Measurements from ENCODE around the gene EIF4A2. TPM values are rescaled to one million over a fixed set of nuclear protein-coding genes. Genes with fewer than 3 reads are reported as not detected.

EIF4A2 gene
- total RNA-seq, result 463 and 688 TPM in 2 replicates

DNA sequence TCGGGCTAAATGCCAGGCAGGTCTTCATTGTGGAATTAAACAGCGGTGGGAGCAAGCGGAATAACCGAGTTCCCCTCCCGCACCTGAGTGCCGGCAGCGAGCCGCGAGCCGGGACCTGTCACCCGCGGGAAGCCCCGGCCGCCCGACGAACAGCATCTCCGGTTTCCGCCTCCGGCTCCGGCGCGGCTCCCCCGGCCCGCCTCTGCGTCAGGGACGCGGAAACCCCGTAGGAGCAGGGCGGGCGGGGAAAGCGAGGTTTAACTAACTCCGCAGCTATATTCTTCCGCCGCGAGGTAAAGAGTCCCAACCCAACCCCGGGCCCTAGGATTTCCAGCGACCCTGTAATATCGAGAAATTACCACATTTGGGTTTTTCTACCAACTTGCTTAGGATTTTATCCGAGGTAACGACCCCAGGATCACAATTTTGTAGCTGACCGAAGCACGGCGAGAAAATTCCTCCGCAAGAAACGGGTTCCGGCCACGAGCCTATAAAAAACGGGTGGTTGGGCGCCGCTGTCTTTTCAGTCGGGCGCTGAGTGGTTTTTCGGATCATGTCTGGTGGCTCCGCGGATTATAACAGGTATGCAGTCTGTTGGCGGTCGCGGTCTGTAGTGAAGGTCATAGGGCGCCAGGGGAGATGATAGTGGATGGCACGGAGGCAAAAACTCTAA lies at the start of gene EIF4A2:
EIF4A2 (plus strand) TSS at position 520 of the 673 bp plus-strand sequence; CDS start at position 554, 34 bp downstream.

DNA sequence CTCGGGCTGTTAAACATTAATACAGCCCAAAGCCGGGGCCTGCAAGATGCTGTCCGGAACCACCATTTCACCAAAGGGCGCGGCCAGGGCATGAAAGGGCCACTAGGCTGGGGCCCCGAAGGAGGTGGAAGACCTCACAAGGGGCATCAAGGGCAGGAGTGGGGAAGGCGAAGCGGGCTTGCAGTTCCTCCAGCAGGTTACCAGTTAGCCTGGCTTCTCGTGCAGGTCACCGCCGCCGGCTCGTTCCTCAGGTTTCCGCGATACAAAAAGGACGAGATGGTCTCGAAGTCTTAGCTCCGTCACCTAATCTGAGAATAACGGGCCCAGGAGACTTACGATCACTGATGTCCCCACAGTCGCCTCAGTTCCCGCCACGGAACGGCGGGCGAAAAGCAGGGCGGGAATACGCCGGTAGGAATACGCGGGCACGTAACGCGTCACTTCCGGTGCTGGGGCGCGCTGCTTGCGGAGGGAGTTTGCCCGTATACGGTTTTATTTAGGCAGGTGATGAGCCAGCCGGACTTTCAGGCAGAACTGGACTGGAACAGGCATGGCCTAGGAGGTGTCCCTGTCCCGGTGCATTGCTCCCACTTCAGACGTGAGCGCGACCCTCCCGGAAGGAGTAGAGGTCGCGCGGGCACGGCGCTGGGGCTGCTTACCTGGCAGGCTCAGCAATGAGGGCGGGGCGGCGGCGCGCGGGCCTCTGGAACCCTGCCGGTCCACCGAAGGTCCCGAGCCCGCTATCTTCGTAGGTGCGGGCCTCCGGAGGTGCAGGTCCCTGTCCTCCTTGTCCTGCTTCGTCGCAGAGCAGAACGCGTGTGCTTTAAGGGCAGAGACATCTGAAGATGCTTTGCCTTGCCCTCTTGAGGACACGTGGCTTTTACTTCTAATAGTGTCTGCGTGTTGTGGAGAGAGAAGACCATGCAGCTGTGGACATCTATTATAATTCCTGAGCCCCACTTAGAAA lies 23.0 kb downstream of the EIF4A2 start, which contains the start of gene RFC4:
RFC4 (minus strand) TSS at position 394 of the 967 bp plus-strand sequence. CDS start 1,769 bp downstream, outside the sequence.

Small RNAs within 50 kb of the gene (small RNA-seq; reads per million reads assigned to genes)
- gene RF00092, result not detected
- gene RNU6-1105P, result not detected
- gene SNORA4, result not detected
- not detected for gene SNORA63
- gene SNORA81, result not detected
- gene SNORD2, result not detected

Other genes with a start within 250 kb of the EIF4A2 start
- 1.3 and 1.6 TPM in 2 replicates for gene CRYGS, start 239.2 kb upstream of the EIF4A2 start, total RNA-seq
- gene TBCCD1, start 216.2 kb upstream of the EIF4A2 start, total RNA-seq, result 12.2 and 16.4 TPM in 2 replicates
- gene DNAJB11, start 212.9 kb upstream of the EIF4A2 start, total RNA-seq, result 21.2 and 54.3 TPM in 2 replicates
- not detected in 2 replicates for gene AHSG, start 170.5 kb upstream of the EIF4A2 start, total RNA-seq
- gene FETUB, start 143.2 kb upstream of the EIF4A2 start, total RNA-seq, result 0.22 TPM in 1 of 2 replicates, not detected in the other
- not detected in 2 replicates for gene HRG, start 117.6 kb upstream of the EIF4A2 start, total RNA-seq
- gene KNG1, start 66.2 kb upstream of the EIF4A2 start, total RNA-seq, result not detected in 2 replicates
- gene RFC4, start 22.9 kb downstream of the EIF4A2 start, total RNA-seq, result 15.7 and 17.0 TPM in 2 replicates
- gene ADIPOQ, start 59.1 kb downstream of the EIF4A2 start, total RNA-seq, result not detected in 2 replicates
- gene ST6GAL1, start 146.9 kb downstream of the EIF4A2 start, total RNA-seq, result 0.33 and 1.6 TPM in 2 replicates

All from placental epithelial cell (primary cell).